ENCODE results near the gene CHST4. TPM values are rescaled to one million over a fixed set of nuclear protein-coding genes. Genes with fewer than 3 reads are reported as not detected.

Gene CHST4
- total and polyA plus RNA-seq, 2 donors (not counting 3 experiments of a cell fraction or from before 2014, with no cell fraction given) = not detected

DNA sequence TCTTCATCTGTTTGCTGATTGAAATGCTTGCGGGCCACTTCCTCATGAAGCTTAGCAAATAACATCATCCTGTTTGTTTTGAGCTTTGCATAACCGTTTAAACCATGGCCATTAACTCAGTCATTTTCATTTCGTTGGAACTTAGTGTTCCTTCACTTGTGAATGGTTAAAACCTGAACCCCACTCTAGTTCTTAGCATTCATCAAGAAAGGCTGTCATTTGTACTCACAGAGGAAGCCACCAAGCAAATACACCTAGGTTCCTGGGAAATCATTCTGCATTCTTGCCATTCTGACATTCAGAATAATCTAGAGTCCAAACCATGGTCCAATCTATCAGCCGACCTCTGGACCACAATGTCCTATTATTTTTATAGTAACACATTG, 59.1 kb downstream of the CHST4 start:
- no peak for DNase-seq (ENCODE audit: low read depth, low spot score)
- H3K9me3 ChIP-seq (replicated peaks; ENCODE audit: control insufficient read depth, insufficient read depth, low read length) = no peaks in the 10 kb centered on the region
- H3K27ac ChIP-seq (ENCODE audit: insufficient read depth, low read depth, low read length) = no peak overlapping the region

More for the DNA sequence above, 59.1 kb downstream of the CHST4 start:
- no peak overlapping the region for H3K9ac ChIP-seq (replicated peaks; ENCODE audit: extremely low read depth, insufficient read depth, low read length)
- H3K9me1 ChIP-seq (replicated peaks; ENCODE audit: control insufficient read depth, extremely low read depth, insufficient read depth, low read length) = no peaks in the 10 kb centered on the region
- H3K4me2 ChIP-seq (ENCODE audit: insufficient read depth, low read length) = no peak overlapping the region
- CTCF ChIA-PET = no interaction called here
- no peaks in the 10 kb centered on the region for H3K27me3 ChIP-seq (ENCODE audit: control insufficient read depth in 2 of 2, insufficient read depth in 2 of 2, low read length in 2 of 2)
- BruUV-seq (replicated peaks) = no TSS peak
- POLR2A ChIA-PET = no interaction called here
- TF ChIP-seq CTCF (IDR thresholded peaks at IDR 0.05; ENCODE audit: extremely low read depth in 1 of 2, insufficient read depth in 1 of 2, low read depth in 1 of 2, low read length in 2 of 2) (no peak), GATA2 (IDR thresholded peaks at IDR 0.05; ENCODE audit: insufficient read depth, insufficient read length, low read depth, low read length) (no peak), MAX (IDR thresholded peaks at IDR 0.05; ENCODE audit: insufficient read depth, insufficient read length) (no peak), MYC (IDR thresholded peaks at IDR 0.05; ENCODE audit: low read depth, low read length) (no peak), FOS (IDR thresholded peaks at IDR 0.05; ENCODE audit: borderline replicate concordance, insufficient read depth, low read length) (no peak), EZH2 (IDR thresholded peaks at IDR 0.05; ENCODE audit: borderline replicate concordance, low read depth, low read length, severe bottlenecking) (no peak), POLR2AphosphoS5 (IDR thresholded peaks at IDR 0.05; ENCODE audit: insufficient read depth, low read depth, low read length) (no peak), POLR2A (IDR thresholded peaks at IDR 0.05; ENCODE audit: low read depth, low read length) (no peak), JUN (IDR thresholded peaks at IDR 0.05; ENCODE audit: borderline replicate concordance, insufficient read depth, insufficient read length, low read depth) (no peak)
- no peak for FAIRE-seq
- intact Hi-C loops (cut with micrococcal nuclease) (no loop called here), dilution Hi-C loops (cut with MboI; ENCODE audit: extremely low pct_ligation_motif_present, low sequenced_read_pairs) (no loop called here)
- no peak overlapping the region for H3K4me3 ChIP-seq (replicated peaks in 1 of 3; ENCODE audit: insufficient read depth in 1 of 3, low read depth in 1 of 3, low read length in 3 of 3)
- no peaks in the 10 kb centered on the region for H3K79me2 ChIP-seq (ENCODE audit: control insufficient read depth, insufficient read depth, low read length)
- no peaks in the 10 kb centered on the region for H4K20me1 ChIP-seq (replicated peaks; ENCODE audit: control insufficient read depth, extremely low read depth, insufficient read depth, low read length)
- no peaks in the 10 kb centered on the region for H3K4me1 ChIP-seq (ENCODE audit: control insufficient read depth, extremely low read depth, insufficient read depth, low read length)
- no peaks in the 10 kb centered on the region for H3K36me3 ChIP-seq (ENCODE audit: control insufficient read depth in 2 of 2, extremely low read depth in 1 of 2, insufficient read depth in 2 of 2, low read length in 2 of 2)
- H2AFZ ChIP-seq (ENCODE audit: low read depth, low read length) = no peak overlapping the region

Small RNAs within 50 kb of the gene (small RNA-seq; reads per million reads assigned to genes)
- not detected for gene RNU6-1061P (ENCODE audit: insufficient read depth, insufficient read length, low read depth, low replicate concordance)

Other genes with a start within 250 kb of the CHST4 start
- gene CMTR2, start 237.0 kb upstream of the CHST4 start, total RNA-seq = 15.5 and 18.8 TPM in 2 replicates
- 10.2 and 11.6 TPM in 2 replicates for gene CMTR2, start 237.0 kb upstream of the CHST4 start, polyA plus RNA-seq
- gene CALB2, start 167.7 kb upstream of the CHST4 start, total RNA-seq = not detected in 2 replicates
- gene CALB2, start 167.7 kb upstream of the CHST4 start, polyA plus RNA-seq = not detected in 2 replicates
- not detected in 2 replicates for gene TLE7, start 84.4 kb upstream of the CHST4 start, total RNA-seq
- not detected in 2 replicates for gene TLE7, start 84.4 kb upstream of the CHST4 start, polyA plus RNA-seq
- 4.7 and 6.4 TPM in 2 replicates for gene ZNF23, start 64.2 kb upstream of the CHST4 start, total RNA-seq
- 2.1 TPM in 2 replicates for gene ZNF23, start 64.2 kb upstream of the CHST4 start, polyA plus RNA-seq
- gene ZNF19, start 37.1 kb upstream of the CHST4 start, total RNA-seq = 2.3 and 2.6 TPM in 2 replicates
- 0.64 and 0.98 TPM in 2 replicates for gene ZNF19, start 37.1 kb upstream of the CHST4 start, polyA plus RNA-seq
- gene TAT, start 50.7 kb downstream of the CHST4 start, total RNA-seq = not detected in 2 replicates
- not detected in 2 replicates for gene TAT, start 50.7 kb downstream of the CHST4 start, polyA plus RNA-seq
- gene MARVELD3, start 99.8 kb downstream of the CHST4 start, total RNA-seq = not detected in 2 replicates
- gene MARVELD3, start 99.8 kb downstream of the CHST4 start, polyA plus RNA-seq = not detected in 2 replicates
- 8.0 and 8.2 TPM in 2 replicates for gene PHLPP2, start 198.3 kb downstream of the CHST4 start, total RNA-seq
- gene PHLPP2, start 198.3 kb downstream of the CHST4 start, polyA plus RNA-seq = 3.7 and 4.1 TPM in 2 replicates